ENCODE measurements around the gene CXCL11. TPM values are rescaled to one million over a fixed set of nuclear protein-coding genes. Genes with fewer than 3 reads are reported as not detected.

Gene CXCL11
- total RNA-seq, 4 donors from 2014 or later: not detected

- H3K27ac ChIP-seq: no peak within 1 kb of the TSS
- intact Hi-C loops (cut with DNase I; ENCODE audit: low total_unique reads): no loop called here
- no peaks in the 10 kb centered on the region for H3K4me1 ChIP-seq
- no peaks in the 10 kb centered on the region for H3K36me3 ChIP-seq
- no peaks in the 10 kb centered on the region for H3K27me3 ChIP-seq
- ATAC-seq (no peak), DNase-seq (no peak)
- TF ChIP-seq POLR2A (IDR thresholded peaks at IDR 0.05) (no peak), CTCF (IDR thresholded peaks at IDR 0.05 in 4 of 5, conservative IDR thresholded peaks at IDR 0.05 in 1 of 5) (no peak)
- no peaks in the 10 kb centered on the region for H3K9me3 ChIP-seq
- in situ Hi-C loops (cut with MboI; ENCODE audit: low sequenced_read_pairs in 4 of 4): no loop called here
- H3K4me3 ChIP-seq: no peak within 1 kb of the TSS
These were observed 28.6 kb downstream of the CXCL11 start, which contains the start of gene CXCL9 for GRCh38 chr4:76007089-76007862. Gene CXCL9, minus strand, starts transcription at chr4:76007509. Its CDS starts 60 bp downstream, at chr4:76007449.

DNA sequence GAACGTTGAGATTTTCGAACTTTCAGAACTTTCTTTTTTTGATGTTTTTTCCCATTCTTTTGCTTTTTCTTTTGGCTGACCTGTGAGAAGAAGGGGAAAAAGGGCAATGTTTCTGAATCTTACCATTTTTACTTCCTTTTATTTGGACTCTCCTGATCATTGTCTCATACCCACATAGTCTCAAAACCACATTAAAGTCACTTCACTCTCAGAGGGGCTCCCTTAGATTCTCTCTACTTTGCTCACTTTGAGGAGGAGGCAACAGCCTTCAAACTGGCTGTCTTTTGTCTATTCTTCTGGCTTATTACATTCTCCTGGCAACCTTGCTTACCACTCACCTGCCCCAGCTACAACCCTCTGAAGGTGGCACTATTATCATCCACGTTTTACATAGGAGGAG is 32.2 kb downstream of the CXCL11 start:
- H3K36me3 ChIP-seq: no peaks in the 10 kb centered on the region
- in situ Hi-C loops (cut with MboI; ENCODE audit: low sequenced_read_pairs in 4 of 4): no loop called here
- H3K27ac ChIP-seq: peak overlapping the region in 1 of 4 donors; percentile 14
- no peaks in the 10 kb centered on the region for H3K27me3 ChIP-seq
- H3K4me3 ChIP-seq: no peak overlapping the region
- H3K9me3 ChIP-seq: no peaks in the 10 kb centered on the region
- TF ChIP-seq CTCF (IDR thresholded peaks at IDR 0.05 in 4 of 5, conservative IDR thresholded peaks at IDR 0.05 in 1 of 5): no peak
- no peak for TF ChIP-seq POLR2A (IDR thresholded peaks at IDR 0.05)
- no peaks in the 10 kb centered on the region for H3K4me1 ChIP-seq
- DNase-seq (no peak), ATAC-seq (no peak)
- intact Hi-C loops (cut with DNase I; ENCODE audit: low total_unique reads): no loop called here

DNA sequence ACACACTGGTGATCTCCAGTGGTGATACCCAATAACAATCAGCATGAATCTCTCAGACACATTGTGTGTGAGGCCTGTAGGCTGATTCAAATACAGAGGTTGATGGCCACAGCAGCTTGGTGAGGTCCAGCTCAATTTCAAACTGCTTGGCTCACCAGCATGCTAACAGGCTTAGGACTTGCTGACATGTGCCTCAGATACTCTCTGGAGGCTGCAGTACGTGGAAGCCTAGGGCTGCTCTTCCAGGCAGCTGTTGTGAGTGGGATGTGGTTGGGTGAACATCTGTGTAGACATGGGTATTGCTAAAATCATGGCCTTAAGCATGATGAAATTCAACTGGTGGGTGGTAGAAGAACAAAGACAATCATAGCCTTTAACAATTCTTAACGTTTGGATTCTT is 32.8 kb downstream of the CXCL11 start:
- in situ Hi-C loops (cut with MboI; ENCODE audit: low sequenced_read_pairs in 4 of 4): no loop called here
- H3K27ac ChIP-seq: peak overlapping the region; percentile 27 to 59 (median 42)

GRCh38 chr4:76002176-76002575 is 33.7 kb downstream of the CXCL11 start:
- intact Hi-C loops (cut with DNase I; ENCODE audit: low total_unique reads) (no loop called here), in situ Hi-C loops (cut with MboI; ENCODE audit: low sequenced_read_pairs in 4 of 4) (no loop called here)
- peak overlapping the region; percentile 35 to 59 (median 42) for H3K27ac ChIP-seq
- no peaks in the 10 kb centered on the region for H3K4me1 ChIP-seq
- no peaks in the 10 kb centered on the region for H3K36me3 ChIP-seq
- H3K9me3 ChIP-seq: no peaks in the 10 kb centered on the region
- no peaks in the 10 kb centered on the region for H3K27me3 ChIP-seq
- H3K4me3 ChIP-seq: no peak overlapping the region
- peak; percentile 13 to 27 for DNase-seq
- peak; percentile 75 to 89 for ATAC-seq
- no peak for TF ChIP-seq POLR2A (IDR thresholded peaks at IDR 0.05)

More for the DNA sequence above, 32.8 kb downstream of the CXCL11 start:
- H3K4me1 ChIP-seq: no peaks in the 10 kb centered on the region
- H3K9me3 ChIP-seq: no peaks in the 10 kb centered on the region
- intact Hi-C loops (cut with DNase I; ENCODE audit: low total_unique reads): no loop called here
- H3K36me3 ChIP-seq: no peaks in the 10 kb centered on the region
- H3K27me3 ChIP-seq: no peaks in the 10 kb centered on the region
- DNase-seq (peak; percentile 13 to 62), ATAC-seq (peak; percentile 65 to 66)
- H3K4me3 ChIP-seq: no peak overlapping the region
- TF ChIP-seq CTCF (IDR thresholded peaks at IDR 0.05 in 4 of 5, conservative IDR thresholded peaks at IDR 0.05 in 1 of 5): no peak
- no peak for TF ChIP-seq POLR2A (IDR thresholded peaks at IDR 0.05)

GRCh38 chr4:76001700-76002099 is 34.2 kb downstream of the CXCL11 start:
- ATAC-seq: no peak

More at GRCh38 chr4:76001700-76002099, 34.2 kb downstream of the CXCL11 start:
- H3K4me3 ChIP-seq: no peak overlapping the region
- intact Hi-C loops (cut with DNase I; ENCODE audit: low total_unique reads): no loop called here
- H3K27ac ChIP-seq: peak overlapping the region in 3 of 4 donors; percentile 29 to 38 (median 35)
- H3K27me3 ChIP-seq: no peaks in the 10 kb centered on the region
- no peak for DNase-seq
- in situ Hi-C loops (cut with MboI; ENCODE audit: low sequenced_read_pairs in 4 of 4): no loop called here
- no peaks in the 10 kb centered on the region for H3K4me1 ChIP-seq
- H3K36me3 ChIP-seq: no peaks in the 10 kb centered on the region
- TF ChIP-seq CTCF (IDR thresholded peaks at IDR 0.05 in 4 of 5, conservative IDR thresholded peaks at IDR 0.05 in 1 of 5) (no peak), POLR2A (IDR thresholded peaks at IDR 0.05) (no peak)
- H3K9me3 ChIP-seq: no peaks in the 10 kb centered on the region

Measured in gastrocnemius medialis (tissue), 4 donors.